ENCODE data around the gene HS1BP3.

Gene HS1BP3

DNA sequence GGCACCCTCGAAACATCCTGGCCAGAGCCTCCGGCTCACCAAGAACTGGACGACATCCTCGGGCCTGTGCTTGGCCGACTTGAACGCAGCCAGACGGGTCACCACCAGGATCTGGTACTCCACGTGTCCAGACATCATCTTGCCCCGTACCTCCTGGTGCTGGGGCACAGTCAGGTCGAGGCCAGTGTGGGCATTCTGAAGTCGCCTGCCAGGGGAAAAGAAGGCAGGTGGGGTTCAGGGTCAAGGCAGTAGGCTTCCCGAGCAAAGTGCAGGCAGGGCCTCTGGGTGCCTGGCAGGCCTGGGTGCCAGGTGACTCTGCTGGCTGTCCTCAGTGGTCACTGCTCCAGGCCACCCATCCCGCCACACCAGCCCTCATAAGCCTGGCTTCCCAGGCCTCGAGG, 5.6 kb downstream of the HS1BP3 start:
- no peak for DNase-seq

DNA sequence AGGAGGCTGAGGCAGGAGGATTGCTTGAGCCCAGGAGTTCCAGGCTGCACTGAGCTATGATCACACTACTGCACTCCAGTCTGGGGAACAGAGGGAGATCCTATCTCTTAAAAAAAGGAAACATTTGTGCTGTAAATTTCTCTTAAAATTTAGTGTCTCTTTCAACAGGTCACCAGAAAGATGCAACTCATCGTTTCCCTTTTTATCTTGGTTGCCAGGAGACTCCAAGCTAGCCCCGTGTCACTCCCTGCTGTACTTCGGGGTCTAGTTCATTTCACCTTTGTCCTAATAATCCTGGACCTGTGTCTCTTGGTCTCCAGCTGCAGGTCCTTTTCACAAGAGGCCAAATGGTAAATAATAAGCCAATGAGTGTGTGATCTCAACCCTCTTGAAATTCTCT, 7.1 kb downstream of the HS1BP3 start:
- DNase-seq = no peak

DNA sequence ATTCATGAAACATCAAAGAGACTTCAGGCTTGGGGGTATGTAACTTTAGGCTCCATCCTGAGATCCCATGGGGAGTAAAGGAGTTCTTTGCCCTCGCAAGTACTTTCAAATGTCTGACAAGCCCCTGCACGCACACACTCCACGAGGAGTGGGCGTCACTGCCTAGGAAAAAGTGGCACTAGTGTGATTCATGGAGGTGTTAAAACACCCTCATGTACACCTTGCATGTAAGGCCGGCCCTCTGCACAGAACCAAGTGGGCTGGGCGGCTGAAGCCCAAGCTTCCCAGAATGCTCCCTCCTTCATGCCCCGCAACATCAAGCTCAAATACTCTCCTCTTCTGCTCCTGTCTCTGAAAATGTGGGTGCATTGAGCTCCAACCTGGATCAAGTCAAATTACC, 7.8 kb downstream of the HS1BP3 start:
- no peak for DNase-seq

DNA sequence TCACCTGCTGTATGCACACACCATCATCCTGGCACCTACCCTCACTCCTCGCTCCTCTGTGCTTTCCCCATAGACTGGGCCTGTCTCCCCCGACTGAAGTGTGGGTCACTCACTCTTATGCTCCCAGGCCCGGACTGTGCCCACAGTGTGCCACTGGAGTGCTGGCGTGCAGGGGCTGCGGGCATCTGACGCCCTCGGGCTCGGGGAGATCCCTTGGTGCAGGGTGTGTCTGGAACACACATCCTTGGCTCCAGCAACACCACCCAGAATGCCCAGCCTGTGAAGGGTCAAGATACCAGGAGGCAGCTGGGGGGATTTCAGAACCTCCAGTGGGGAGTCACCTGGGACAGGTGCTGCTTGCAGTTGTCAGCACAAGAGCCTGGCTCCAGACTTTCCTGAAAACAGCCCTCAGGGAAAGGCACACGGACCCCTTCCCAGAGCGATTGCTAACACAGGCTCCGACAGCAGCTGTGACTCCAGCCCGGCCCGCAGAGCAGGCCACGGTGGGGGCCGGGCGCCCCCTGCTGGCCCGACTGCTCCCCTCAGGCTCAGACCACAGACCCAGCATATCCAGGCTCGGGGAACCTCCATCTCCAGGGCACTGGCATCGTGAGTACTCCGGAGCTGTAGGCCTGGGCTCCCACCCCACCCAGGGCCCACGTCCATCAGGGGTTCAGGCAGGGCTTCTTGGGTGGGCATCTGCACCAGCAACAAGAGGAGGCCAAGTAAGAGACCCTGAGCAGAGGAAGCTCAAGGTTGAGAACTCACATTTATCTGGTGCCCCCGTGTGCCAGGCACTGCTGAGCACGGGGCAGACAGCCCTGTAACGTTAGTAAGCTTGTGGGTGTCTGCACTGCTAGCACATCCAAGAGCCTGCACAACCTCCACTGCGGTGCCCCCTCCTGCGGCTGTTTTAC, 8.6 kb downstream of the HS1BP3 start:
- DNase-seq = peak; percentile 70

DNA sequence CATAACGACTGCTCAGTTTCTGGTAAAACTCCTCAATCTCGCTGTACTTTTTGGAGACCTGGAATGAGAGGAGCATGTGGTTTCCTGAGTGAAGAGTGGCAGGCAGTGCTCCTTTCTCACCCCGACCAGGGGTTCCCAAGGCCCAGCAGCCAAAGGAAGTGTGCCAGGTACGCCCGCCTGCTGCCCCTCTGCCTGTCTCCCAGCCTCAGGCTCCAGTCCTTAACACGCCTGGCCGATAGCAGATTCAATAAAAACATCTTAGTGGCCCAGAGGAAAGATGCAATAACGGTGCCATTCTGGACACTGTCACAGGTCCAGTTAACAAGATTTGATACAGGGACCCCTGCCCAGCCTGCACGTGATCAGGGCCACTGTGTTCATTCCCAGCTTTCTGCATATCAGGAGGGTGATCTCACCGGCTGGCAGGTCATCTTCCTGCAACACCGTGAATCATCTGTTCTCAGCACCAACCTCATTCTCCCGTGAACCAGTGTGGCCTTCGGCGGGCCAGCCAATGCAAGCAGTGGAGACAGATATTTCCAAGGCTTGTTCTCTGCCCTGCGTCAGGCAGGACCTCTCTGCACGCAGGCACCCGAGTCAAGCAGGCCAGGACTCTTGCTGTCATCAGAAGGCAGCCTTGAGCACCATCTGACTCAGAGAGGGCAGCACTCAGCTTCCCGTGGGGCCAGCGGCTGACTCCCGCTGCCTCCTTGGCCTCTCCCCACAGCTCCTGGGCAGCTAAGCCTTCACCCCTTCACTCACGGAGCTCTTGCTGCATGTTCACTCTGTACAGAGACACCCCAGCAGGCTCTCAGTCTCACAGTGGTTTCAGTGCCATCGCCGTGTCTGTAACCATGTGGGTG, 9.5 kb downstream of the HS1BP3 start:
- no peak for DNase-seq

DNA sequence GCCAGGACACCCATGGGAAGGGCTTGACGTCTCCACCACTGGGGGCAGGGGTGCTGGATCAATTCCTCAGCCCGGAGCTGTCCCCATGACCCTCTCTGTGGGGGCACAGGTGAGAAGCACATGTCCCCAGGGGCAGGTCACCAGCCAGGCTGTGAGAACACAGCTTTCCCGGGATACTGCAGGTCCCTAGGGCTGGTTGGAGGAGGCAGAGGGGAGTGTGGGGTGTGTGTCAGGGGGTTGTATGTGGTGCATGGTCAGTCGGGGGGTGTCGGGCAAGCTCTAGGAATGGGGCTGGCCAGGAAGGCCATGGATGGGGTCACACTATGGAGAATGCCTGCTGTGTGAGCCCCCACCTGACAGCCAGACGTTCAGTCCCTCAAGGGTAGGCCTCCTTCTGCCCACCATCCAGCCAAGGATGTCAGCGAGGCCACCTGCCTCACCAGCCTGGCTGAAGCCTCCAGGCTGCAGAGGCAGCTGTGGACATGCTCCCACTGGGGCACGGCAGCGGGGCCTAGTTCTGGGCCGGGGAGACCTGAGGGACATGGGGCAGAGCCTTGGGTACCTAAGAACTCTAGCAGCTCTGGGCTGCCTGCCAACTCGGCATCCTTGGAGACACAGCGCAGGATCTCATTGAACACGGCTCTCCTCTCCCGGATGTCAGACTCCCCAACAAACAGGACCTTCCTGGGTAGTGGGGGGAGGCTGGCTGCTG, 10.3 kb downstream of the HS1BP3 start:
- DNase-seq = no peak

DNA sequence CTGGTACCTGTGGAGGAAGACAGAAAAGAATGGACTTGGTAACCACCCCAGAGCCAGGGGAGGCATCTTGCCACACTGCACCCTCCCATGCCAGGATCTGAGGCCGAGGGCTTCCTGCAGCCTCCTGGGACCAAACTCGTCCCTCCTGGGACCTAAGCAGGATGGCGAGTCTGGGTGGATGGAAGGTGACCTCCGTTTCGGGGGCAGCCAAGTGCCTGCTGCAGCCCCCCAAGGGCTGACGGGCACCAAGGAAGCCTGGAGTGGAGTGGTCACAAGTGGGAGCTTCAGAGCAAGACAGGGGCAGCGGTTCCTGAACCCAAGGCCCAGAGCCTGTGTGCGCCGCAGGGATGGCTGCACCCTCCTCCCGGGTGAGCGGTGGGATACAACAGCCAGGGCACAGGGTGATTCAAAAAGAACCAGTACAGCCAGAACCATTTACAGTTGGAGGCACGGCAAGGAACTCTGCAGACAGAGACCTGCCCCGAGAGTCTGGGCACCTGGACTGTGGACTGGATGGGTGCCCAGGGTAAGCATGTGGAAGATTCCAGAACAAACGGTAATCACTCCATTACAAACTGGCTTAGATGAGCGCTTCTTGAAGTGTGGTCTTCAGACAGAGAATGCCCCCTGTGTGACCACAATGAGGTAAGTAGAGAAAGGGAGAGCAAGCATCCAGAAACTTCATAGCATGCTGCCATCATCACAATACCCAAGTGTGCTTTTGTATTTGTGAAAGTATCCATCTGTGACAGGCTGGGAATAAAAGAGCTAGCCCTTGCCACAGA, 12.1 kb downstream of the HS1BP3 start:
- no peak for DNase-seq

DNA sequence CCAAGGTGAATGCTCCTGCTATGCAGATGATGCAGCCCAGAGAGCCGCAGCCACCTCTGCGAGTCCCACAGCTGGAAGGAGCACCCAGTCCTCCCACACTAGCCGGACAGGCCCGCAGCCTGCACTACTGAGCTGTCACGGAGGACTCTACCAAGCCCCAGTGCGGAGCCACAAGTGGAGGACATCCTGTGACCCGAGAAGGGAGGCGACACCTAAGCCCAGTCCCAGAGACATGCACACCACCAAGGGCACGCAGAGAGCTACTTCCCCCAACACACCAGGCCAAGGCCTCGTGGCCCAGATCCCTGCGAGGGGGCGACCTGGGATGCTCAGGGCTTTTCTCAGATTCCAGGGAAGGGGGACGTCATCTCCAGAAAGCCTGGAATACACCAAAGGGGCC, 12.9 kb downstream of the HS1BP3 start:
- no peak for DNase-seq

DNA sequence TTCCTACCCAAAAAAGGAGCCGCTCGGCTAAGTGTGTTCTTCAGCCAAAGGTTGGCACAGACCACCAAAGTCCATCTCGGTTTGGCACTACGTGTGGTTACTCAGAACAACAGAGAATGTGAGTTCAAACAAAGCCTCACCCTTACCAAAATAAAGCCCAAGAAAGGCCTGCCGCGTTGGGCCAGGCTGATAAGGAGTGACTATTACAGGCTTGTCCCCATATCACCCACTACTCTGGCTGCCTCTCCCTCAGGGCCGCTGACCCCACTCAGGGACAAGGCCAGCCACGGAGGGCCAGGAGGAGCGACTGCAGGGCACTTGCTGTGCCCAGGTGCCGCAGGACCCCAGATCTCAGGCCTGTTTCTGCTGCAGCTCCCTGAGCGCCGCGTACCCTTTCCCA, 13.8 kb downstream of the HS1BP3 start:
- no peak for DNase-seq

DNA sequence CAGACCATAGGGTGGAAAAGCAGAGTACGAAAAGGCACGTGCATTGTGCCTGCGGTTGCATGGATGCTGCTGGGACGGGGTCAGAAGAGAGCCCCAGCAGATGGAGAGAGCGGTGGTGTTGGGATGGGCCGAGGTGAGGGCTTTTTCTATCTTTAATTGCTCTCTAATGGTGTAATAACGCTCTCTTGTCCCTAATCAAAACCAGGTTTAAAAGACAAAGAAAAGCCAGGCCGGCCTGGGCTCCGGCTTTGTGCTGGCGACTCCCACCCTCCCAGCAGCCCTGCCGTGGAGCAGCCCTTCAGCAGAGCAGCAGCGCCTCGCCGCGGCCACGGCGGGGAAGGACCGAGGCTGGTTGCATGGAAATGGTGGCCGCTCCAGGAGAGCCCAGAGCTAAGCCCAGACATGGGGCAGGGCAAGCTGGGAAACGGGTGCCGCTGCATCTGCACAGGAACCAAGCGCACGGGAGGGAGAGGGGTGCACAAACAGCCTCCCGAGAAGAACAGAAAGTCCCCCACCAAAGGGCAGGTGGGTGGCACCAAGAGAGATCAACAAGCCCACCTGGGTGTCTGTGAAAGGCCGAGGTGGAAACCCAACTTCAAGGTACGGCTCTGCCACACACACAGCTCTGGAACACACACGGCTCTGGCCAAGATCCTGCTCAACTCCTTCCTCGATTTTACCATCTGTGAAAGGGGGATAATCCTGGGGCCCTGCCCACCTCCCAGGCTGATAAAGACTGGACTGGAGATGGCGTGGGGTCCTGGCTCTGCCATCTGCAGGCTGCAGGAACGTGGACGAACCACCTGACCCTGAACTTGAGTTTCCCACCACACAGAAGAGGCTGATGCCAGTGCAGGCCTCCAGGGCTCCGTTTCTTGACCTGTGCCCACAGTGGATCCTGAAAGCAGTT, 15.0 kb downstream of the HS1BP3 start:
- DNase-seq = peak; percentile 29

DNA sequence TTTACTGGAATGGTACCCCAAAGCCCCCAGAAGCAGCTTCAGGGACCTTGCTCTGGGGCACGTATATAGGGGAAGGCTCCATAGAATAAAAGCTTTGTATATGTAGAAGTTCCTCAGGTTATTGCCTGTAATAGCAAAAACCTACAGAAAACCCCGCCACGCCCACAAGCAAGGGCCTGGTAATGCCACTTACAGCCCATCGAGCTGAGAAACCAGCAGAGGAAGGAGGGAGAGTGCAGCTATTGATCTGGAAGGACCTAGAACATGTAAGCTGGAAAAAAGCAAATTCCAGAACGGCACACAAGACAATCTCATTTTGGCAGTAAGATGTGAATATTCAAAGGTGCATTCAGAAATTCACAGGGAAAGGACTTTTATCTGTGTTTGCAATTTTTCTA, 15.8 kb downstream of the HS1BP3 start:
- DNase-seq = no peak

DNA sequence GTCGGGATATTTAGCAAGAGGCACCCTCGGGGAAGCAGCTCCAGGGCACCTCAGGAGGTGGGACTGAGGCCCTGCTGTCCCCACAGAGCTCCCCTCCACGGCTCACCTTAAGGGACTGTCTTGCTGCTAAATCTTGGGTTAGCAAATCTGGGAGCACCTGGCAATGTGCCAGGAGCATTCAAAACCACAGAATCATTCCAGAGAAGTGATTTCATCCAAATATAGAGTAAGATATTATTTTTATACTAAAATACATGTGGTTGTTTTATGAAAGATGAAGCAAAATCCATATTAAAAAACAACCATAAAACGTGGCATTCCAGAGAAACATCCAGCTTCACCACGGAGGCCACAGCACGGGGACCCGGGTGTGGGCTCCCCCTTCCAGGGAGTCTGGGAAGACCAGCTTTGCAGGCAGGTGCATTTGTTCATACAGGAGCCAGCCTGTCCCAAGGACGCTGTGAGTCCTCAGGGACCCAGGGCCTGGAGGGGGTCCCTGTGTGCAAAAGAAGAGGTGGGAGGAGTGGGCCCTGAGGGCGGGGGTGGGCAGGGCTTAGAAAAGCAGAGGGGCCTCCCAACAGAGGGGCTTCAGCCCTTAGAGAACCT, 16.3 kb downstream of the HS1BP3 start:
- no peak for DNase-seq

DNA sequence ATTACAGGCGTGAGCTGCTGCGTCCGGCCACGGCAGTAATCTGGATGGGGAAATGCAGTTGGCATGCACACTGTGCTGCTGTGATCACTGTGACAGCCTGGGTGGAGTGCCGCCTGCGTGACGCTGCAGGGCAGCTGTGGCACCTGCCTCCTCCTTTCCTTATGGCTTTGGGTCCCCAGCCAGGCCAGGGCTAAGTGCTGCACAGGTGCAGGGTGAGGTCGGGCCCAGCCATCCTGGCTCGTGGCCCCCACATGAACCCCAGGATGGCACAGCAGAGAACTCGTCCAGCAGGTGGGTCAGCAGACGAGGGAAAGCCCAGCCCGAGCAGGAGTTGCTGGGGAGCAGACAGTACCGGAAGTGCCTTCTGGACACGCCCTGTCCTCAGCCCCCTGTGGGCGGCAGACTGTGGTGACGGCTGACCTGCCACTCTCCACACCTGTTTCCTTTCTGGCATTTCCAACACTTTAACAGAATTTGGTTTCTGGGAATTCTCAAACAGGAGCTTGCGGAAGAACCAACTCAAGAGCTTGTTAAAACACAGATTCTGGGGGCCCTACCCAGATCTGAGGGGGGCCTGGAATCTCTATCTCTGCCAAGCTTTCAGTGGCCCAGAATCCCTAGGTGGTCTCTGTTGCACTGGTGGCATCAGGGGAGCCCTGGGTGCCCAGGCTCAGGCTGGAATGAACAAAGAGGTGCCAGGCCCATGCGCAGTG, 16.9 kb downstream of the HS1BP3 start:
- DNase-seq = no peak

DNA sequence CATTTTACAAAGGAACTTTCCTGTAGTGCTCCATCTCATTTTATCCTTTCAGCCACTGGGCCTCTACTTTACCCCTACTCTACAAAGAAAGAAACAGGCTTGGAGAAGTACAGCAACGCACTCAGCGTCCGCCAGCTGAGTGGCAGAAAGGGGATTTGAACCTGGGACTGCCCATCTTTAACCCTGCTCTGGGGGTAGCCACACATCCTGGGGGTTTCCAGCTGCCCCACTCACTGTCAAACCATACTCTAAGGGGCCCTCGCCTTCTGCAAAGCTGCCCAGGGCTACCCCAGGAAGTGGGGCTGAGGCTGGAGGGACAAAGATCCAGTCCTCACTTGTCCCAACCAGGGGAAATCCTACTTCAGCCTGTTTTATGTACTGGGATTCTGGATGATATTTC, 17.9 kb downstream of the HS1BP3 start:
- no peak for DNase-seq

DNA sequence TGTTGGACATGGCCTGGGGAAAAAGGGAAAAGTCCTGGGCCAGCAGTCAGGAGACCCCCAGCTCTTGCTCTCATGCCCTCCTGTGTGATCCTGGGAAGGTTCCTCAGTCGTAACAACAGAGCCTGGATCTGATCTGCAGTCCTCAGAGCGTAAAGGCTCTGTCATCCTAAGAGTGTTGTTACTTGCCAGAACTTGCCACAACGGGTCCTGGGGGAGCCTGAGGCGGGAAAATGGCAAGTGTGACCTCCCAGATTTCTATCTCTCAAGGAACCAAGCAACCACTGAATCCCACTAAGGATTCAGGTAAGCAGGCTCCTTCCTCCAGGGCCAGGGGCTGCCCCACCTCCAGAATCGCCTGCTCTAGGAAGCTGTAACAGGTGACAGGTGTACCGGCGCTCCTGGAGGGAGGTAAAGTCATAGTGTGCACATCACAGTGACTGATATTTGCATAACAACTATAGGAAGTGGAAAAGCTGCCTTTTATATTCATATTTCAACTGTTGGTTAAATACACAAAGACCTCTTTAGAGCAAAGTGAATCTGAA, 18.4 kb downstream of the HS1BP3 start:
- DNase-seq = no peak

DNA sequence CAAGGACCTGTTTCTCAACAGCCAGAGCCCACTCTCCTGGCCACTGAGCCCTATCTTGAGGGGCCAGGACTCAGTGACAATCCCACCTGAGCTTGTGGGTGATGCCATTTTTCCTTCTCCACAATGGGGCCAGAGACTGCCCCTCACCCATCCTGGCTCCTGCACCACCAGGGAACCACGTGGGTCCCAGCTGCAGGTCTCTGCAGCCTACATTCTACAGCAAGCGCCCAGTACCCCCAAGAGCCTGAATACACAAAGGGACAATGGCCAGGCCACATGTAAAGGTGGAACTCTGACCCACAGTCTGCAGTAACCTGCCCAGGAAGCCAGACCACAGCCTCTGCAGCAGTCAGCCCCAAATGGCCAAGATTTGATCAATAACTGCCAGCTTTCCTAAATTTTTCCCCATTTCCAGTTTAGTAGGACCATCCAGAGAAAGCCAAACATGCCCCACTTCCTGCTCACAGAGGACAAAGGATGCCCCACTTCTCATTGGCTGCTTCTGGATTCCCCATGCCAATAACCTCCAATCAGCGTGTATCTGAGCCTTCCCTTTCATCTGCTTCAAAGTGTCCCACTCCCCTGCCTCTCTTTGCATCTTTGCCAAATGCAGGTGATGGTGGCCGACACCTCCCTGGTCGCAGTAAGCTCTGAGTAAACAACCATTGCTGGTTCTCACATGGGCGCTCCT, 19.1 kb downstream of the HS1BP3 start:
- DNase-seq = no peak

DNA sequence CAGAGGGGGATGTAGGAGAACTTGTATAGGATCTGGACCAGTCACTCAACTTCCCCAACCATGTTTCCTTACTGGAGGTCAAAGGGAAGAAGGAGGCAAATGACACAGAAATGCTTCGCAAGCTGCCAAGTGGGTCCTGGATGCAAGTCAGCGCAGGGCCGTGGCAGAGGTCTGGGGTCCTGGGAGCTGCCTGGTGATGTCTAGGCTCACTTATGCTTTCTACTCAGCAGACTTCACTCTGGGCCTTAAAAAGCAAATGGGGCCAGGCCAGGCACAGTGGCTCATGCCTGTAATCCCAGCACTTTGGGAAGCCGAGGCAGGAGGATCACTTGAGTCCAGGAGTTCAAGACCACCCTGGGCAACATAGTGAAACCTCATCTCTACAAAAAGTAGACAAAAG, 19.9 kb downstream of the HS1BP3 start:
- no peak for DNase-seq

DNA sequence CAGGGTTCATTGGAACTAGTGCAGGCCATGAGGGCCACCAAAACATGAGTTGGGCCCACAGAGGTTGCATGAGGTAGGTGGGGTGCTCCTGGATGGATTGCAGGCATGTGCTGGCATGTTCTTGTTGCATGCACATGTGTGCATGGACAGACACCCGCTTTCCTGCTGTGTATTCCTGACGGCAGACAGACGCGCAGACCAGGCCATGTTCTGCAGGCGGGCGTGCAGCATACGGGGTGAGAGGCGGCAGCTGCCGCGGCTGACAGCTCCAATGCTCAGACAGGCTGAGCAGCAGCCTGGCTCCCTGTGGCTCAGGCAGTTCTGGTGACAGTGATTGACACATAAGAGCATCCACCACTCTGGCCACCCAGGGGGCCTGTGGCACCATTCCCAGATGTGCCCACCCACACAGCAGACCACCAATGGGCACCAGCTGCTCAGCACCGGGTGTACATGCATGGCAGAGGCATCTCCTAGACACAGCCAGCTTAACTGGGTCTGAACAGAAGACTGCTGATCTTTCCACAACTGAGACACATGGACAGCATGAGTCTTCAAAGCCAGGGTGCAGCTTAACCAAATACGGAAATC, 21.2 kb downstream of the HS1BP3 start:
- DNase-seq = no peak

DNA sequence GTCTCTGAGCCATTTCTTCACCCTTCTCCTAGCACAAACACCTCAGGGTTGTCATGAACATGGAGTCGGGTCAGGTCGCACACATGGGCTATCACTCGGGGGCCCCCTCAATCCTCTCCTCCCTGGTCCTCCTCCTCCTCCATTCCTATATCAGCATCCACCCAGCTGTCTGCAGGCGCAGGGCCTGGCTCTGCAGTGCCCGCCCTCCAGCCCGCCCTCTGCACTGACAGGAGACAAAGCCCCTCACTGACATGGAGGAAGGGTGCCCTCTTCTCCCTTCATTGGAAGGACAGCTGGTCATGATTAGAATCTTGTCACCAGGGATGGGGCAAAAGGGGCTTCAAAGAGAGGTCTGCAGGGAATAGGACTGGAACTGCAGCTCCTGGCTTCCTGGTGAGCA, 21.7 kb downstream of the HS1BP3 start:
- DNase-seq = no peak
